ENCODE results near the gene SLC1A4. TPM values are rescaled to one million over a fixed set of nuclear protein-coding genes. Genes with fewer than 3 reads are reported as not detected.

SLC1A4 gene
- total RNA-seq: 10 to 100 TPM; 15.7 to 16.7 TPM

DNA sequence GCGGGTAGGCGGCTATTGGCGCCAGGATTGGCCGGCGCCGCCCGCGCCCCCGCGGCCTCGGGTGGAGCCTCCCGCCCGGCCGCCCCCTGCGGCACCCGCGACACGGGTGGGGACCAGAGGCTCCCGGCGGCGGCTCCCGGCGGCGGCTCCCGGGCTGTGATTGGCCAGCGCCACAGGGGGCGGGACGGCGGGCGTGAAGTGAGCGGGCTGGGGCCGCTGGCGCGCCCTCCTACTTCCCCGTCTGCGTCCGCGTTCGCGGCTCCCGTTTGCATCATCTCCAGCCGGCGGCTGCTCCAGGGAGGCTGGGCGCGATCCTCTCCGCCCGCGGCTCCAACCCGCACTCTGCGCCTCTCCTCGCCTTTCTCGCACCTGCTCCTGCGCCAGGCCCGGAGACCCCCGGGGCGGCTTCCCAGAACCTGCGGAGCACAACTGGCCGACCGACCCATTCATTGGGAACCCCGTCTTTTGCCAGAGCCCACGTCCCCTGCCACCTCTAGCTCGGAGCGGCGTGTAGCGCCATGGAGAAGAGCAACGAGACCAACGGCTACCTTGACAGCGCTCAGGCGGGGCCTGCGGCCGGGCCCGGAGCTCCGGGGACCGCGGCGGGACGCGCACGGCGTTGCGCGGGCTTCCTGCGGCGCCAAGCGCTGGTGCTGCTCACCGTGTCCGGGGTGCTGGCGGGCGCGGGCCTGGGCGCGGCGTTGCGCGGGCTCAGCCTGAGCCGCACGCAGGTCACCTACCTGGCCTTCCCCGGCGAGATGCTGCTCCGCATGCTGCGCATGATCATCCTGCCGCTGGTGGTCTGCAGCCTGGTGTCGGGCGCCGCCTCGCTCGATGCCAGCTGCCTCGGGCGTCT is at the start of gene SLC1A4:
TSS of gene SLC1A4 (plus strand) at position 274 of the 856 bp plus-strand sequence. CDS start at position 519, 245 bp downstream.
- H3K36me3 Mint-ChIP-seq (ENCODE audit: low read depth): peaks cover 17% of the 10 kb centered on the region
- H3K4me3 Mint-ChIP-seq: peak within 1 kb of the TSS; percentile 87
- peak within 1 kb of the TSS; percentile 78 for H3K27ac Mint-ChIP-seq
- DNase-seq: peak; percentile 93
- no peaks in the 10 kb centered on the region for H3K9me3 Mint-ChIP-seq (ENCODE audit: low read depth)
- CTCF ChIA-PET: interaction anchor here (1.0 to 1.2 kb wide), 5 partner anchors 42 to 382 kb away, joined by 3 to 4 read pairs (median 3); no protein-coding TSS in a partner anchor
- intact Hi-C loops (cut with DNase I, micrococcal nuclease): loop anchor here (1.0 to 10.0 kb wide), 18 partner anchors 43 to 1402 kb away; partner anchors contain the start of genes ACTR2 (in 2 of the 2), CEP68 (in 2 of the 2), AFTPH (in 1 of the 2) and MDH1 (in 1 of the 2)
- peaks cover 46% of the 10 kb centered on the region for H3K4me1 Mint-ChIP-seq
- POLR2A ChIA-PET: interaction anchor here (0.6 to 1.4 kb wide), 4 partner anchors 66 to 1149 kb away, joined by 3 to 10 read pairs (median 4); partner anchors contain the start of gene RAB1A
- H3K27me3 Mint-ChIP-seq: peaks cover 4% of the 10 kb centered on the region
- ATAC-seq: peak; percentile 85

DNA sequence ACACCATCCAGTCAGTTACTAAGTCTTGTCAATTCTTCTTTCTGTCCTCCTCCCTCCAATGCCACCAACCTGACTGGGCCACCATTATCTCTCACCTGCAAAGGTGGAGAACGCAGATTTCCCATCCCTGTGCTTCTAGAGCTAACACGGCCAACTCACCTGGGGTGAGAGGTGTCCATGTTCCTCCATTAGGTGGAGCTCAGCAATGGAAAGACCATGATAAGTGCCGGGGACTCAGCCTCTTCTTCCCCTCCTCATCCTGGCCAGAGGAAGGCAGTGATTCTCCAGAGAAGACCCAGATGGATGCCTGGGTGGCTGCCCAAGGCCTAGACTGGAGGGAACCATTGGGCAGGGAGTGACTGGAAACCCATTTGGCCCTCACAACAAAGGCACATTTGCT is 48.1 kb upstream of the SLC1A4 start:
- no peak overlapping the region for H3K4me3 Mint-ChIP-seq
- H3K9me3 Mint-ChIP-seq (ENCODE audit: low read depth): no peaks in the 10 kb centered on the region
- ATAC-seq: no peak
- ChIA-PET CTCF (no interaction called here), POLR2A (no interaction called here)
- no peak for DNase-seq
- intact Hi-C loops (cut with DNase I, micrococcal nuclease): no loop called here
- peaks cover 17% of the 10 kb centered on the region for H3K4me1 Mint-ChIP-seq
- H3K36me3 Mint-ChIP-seq (ENCODE audit: low read depth): no peaks in the 10 kb centered on the region
- no peak overlapping the region for H3K27ac Mint-ChIP-seq
- peaks cover 2% of the 10 kb centered on the region for H3K27me3 Mint-ChIP-seq

DNA sequence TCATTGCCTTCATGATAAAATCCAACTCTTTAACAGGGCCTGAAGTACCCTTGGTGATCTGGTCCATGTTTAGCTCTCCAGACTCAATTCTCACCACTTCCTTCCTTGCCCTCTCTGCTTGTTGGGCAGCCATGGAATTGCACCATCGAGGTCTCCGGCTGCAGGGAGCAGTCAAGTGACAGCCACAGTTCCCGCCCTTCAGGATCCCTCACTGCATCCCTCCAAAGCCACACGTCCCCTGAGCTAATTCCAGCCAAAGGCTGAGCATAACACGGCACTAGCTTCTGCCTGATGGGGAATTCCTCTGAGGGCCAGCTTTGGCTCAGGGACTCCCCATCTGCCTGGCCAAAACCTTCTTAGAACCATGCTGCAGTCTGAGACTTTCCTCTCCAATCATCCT is 47.4 kb upstream of the SLC1A4 start:
- ChIA-PET POLR2A (no interaction called here), CTCF (interaction anchor here (0.5 to 0.8 kb wide), 3 partner anchors 9 to 24 kb away, joined by 3 to 4 read pairs (median 3); no protein-coding TSS in a partner anchor)
- intact Hi-C loops (cut with DNase I, micrococcal nuclease): no loop called here
- no peak for ATAC-seq
- no peak for DNase-seq
- H3K27ac Mint-ChIP-seq: no peak overlapping the region
- H3K27me3 Mint-ChIP-seq: peaks cover 2% of the 10 kb centered on the region
- H3K36me3 Mint-ChIP-seq (ENCODE audit: low read depth): no peaks in the 10 kb centered on the region
- no peaks in the 10 kb centered on the region for H3K9me3 Mint-ChIP-seq (ENCODE audit: low read depth)
- H3K4me1 Mint-ChIP-seq: peaks cover 23% of the 10 kb centered on the region
- H3K4me3 Mint-ChIP-seq: no peak overlapping the region

DNA sequence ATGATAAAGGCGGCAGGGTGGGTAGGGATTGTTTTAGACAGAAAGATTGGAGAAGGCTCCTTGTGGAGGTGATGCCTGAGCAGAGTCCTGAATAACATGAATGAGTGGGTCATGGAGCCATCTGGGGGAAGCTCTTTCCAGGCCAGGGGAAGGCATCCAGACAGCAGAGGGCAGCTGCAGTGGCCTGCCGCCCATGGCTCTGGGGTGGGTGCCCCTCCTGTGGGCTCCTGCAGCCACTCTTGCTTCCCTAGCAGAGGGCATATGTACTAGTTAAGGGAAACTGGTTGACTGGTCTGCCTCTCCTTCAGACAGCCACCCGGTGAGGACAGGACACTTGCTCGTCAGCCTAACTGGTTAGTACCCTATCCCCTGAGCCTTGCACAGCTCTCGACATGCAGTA is 46.5 kb upstream of the SLC1A4 start:
- H3K36me3 Mint-ChIP-seq (ENCODE audit: low read depth): no peaks in the 10 kb centered on the region
- intact Hi-C loops (cut with DNase I, micrococcal nuclease): no loop called here
- no peak overlapping the region for H3K27ac Mint-ChIP-seq
- POLR2A ChIA-PET: no interaction called here
- H3K9me3 Mint-ChIP-seq (ENCODE audit: low read depth): no peaks in the 10 kb centered on the region
- CTCF ChIA-PET: interaction anchor here (0.6 to 0.8 kb wide), 2 partner anchors 25 to 612 kb away, joined by 3 to 4 read pairs; no protein-coding TSS in a partner anchor
- H3K4me1 Mint-ChIP-seq: peaks cover 31% of the 10 kb centered on the region
- H3K4me3 Mint-ChIP-seq: no peak overlapping the region
- ATAC-seq (no peak), DNase-seq (no peak)
- peaks cover 2% of the 10 kb centered on the region for H3K27me3 Mint-ChIP-seq

DNA sequence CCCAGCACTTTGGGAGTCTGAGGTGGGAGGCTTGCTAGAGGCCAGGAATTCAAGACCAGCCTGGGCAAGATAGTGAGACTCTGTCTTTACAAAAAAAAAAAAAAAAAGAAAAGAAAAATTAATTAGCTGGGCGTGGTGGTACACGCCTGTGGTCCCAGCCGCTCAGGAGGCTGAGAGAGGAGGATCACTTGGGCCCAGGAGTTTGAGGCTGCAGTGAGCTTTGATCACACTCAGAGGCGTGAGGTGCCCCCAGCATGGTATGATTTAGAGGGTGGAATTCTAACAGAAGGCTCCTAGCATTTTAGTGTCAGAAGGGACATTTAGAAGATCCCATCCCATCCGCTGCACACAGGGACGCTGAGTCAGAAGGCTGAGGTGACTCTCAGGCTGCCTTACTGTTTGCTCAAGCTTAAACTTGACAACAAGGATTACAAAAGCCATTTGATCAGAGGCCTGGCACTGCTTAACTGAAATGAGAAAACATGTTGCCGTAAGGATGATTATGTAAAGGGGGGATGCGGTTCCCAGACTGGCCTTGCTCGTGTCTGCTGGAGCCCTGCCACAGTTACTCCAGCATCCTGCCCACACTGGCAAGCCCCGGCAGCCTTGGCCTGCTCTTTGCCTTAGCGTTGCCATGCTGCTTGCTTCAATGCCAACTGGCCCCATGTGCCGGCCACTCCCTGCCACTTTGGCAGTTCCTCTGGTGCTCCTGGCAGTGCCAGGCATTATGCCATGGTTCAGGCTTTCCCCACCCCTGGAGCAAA is 45.6 kb upstream of the SLC1A4 start:
- peaks cover 36% of the 10 kb centered on the region for H3K4me1 Mint-ChIP-seq
- H3K27ac Mint-ChIP-seq: no peak overlapping the region
- POLR2A ChIA-PET: no interaction called here

DNA sequence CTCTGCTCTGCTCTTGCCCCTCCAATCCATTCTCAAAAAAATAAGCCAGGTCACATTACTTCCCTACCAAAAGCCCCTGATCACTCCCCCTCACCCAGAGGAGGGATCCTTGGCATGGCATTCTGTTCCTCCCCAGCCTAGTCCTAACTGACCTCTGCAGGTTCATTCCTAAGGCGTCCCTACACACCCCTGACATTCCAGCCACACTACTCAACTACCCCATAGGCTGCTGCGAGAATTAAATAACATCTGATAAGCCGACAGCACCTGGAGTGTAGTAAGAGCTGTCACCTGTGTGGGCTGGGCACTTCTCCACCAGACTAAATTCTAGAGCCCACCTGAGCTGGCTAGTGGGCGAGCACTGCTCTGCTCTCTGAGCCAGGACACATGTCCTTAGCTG is 44.7 kb upstream of the SLC1A4 start:
- peak overlapping the region; percentile 39 for H3K27ac Mint-ChIP-seq
- H3K27me3 Mint-ChIP-seq: peaks cover 2% of the 10 kb centered on the region
- DNase-seq: no peak
- no peaks in the 10 kb centered on the region for H3K9me3 Mint-ChIP-seq (ENCODE audit: low read depth)
- intact Hi-C loops (cut with DNase I, micrococcal nuclease): no loop called here
- ChIA-PET POLR2A (interaction anchor here (0.6 kb wide), 1 partner anchor 282 kb away, joined by 3 read pairs; no protein-coding TSS in a partner anchor), CTCF (no interaction called here)
- no peaks in the 10 kb centered on the region for H3K36me3 Mint-ChIP-seq (ENCODE audit: low read depth)
- ATAC-seq: no peak
- H3K4me1 Mint-ChIP-seq: peaks cover 34% of the 10 kb centered on the region
- no peak overlapping the region for H3K4me3 Mint-ChIP-seq

More for the DNA sequence above, 45.6 kb upstream of the SLC1A4 start:
- DNase-seq: no peak
- ATAC-seq: no peak
- Mint-ChIP-seq H3K27me3 (peaks cover 2% of the 10 kb centered on the region), H3K36me3 (ENCODE audit: low read depth) (no peaks in the 10 kb centered on the region), H3K4me3 (no peak overlapping the region), H3K9me3 (ENCODE audit: low read depth) (no peaks in the 10 kb centered on the region)
- intact Hi-C loops (cut with DNase I, micrococcal nuclease): no loop called here
- CTCF ChIA-PET: interaction anchor here (0.6 kb wide), 1 partner anchor 612 kb away, joined by 3 read pairs; no protein-coding TSS in a partner anchor

DNA sequence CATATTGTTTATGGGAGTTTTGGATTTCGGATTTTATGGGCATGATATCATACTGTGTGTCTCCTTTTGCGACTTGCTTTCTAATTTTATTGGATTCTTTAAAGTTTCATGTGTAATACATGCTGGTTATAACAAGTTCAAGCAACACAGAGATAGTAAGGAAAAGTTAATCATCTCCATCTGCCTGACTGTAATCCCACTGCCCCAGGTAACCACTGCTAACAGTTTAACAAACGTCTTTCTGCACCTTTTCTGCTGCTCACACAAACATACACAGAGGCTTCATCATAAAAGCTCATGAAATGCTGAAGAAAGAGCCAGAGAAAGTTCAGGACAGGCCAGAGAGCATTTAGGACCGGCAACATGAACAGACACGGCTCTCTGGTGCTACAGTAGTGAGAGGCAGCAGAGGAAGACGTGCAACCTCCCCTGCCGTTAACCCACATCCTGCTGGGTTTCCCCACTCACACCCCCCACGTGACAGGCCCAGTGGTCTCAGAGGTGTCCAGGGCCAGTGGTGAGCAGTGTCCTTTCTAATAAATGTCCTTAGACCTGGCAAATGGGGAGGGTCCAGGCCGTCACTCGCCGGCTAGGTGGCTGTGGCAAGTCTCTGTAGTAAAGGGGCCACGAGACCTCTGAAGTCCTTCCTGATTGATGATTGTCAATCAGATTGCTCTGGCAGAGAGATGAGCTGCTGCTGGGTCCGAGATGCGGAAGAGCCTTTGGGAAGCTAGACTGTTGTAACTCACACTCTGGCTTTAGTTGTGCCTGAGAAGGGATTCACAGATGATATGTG is 43.0 kb upstream of the SLC1A4 start:
- Mint-ChIP-seq H3K9me3 (ENCODE audit: low read depth) (no peaks in the 10 kb centered on the region), H3K27ac (peak overlapping the region; percentile 89), H3K36me3 (ENCODE audit: low read depth) (no peaks in the 10 kb centered on the region), H3K27me3 (no peaks in the 10 kb centered on the region), H3K4me1 (peaks cover 30% of the 10 kb centered on the region), H3K4me3 (peak overlapping the region; percentile 50)
- DNase-seq (peak; percentile 78), ATAC-seq (peak; percentile 98)
- intact Hi-C loops (cut with DNase I, micrococcal nuclease): loop anchor here (2.0 kb wide), 2 partner anchors 37 to 43 kb away; partner anchors contain the start of gene SLC1A4 (in 1 of the 2)
- ChIA-PET CTCF (interaction anchor here (0.7 to 2.9 kb wide), 4 partner anchors 9 to 94 kb away, joined by 3 to 15 read pairs (median 4); no protein-coding TSS in a partner anchor), POLR2A (interaction anchor here (0.6 to 1.0 kb wide), 4 partner anchors 28 to 817 kb away, joined by 3 to 5 read pairs (median 4); no protein-coding TSS in a partner anchor)

DNA sequence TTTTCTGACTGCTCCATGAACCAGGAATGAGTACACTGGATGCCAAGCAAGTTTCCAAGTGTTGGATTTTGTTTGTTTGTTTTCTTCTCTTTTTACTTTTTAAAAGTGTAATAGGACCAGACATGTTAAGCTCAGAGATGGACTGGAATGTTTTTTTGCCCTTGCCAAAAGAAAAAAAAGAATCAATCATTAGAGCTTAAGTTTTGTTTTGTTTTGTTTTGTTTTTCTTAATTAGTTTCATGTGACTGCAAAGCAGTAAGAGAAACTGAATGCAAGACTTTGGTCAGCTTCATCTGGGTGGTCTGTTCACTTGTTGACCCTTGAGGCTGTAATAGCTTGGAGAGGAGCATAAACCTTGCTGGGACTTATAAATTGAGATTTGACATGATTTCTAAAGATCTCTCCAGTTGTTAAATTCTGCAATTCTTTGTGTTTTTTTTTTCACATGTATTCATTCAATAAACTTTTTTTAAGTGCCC is 42.4 kb upstream of the SLC1A4 start:
- Mint-ChIP-seq H3K27me3 (no peaks in the 10 kb centered on the region), H3K36me3 (ENCODE audit: low read depth) (no peaks in the 10 kb centered on the region), H3K4me3 (peak overlapping the region; percentile 50), H3K9me3 (ENCODE audit: low read depth) (no peaks in the 10 kb centered on the region), H3K4me1 (peaks cover 30% of the 10 kb centered on the region), H3K27ac (peak overlapping the region; percentile 89)
- intact Hi-C loops (cut with DNase I, micrococcal nuclease): loop anchor here (2.0 kb wide), 2 partner anchors 36 to 42 kb away; partner anchors contain the start of gene SLC1A4 (in 1 of the 2)
- DNase-seq (no peak), ATAC-seq (no peak)
- ChIA-PET POLR2A (interaction anchor here (0.6 to 1.0 kb wide), 5 partner anchors 25 to 818 kb away, joined by 3 to 5 read pairs (median 4); no protein-coding TSS in a partner anchor), CTCF (interaction anchor here (0.7 to 2.9 kb wide), 5 partner anchors 9 to 94 kb away, joined by 3 to 15 read pairs (median 3); no protein-coding TSS in a partner anchor)

DNA sequence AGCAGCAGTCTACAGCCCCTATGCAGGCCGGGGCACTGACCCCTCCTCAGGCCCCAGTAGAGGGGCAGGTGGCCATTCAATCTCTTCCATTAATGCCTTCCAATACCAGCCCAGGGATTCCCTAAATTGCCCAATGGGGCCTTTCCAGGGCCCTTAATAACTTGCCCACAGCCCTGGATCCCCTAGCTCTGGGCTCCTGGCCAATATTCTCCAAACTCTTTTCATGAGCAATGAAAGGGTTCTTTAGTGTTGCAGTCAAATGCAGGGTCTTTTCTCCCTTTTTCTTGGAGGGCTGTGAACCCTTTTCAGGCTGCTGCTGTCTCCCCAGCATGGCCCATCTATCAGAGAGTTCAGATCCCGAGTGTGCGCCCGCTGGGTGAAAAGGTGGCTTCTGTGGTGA is 41.3 kb upstream of the SLC1A4 start:
- no peaks in the 10 kb centered on the region for H3K36me3 Mint-ChIP-seq (ENCODE audit: low read depth)
- peaks cover 30% of the 10 kb centered on the region for H3K4me1 Mint-ChIP-seq
- H3K9me3 Mint-ChIP-seq (ENCODE audit: low read depth): no peaks in the 10 kb centered on the region
- no peak for ATAC-seq
- DNase-seq: no peak
- H3K27ac Mint-ChIP-seq: no peak overlapping the region
- intact Hi-C loops (cut with DNase I, micrococcal nuclease): loop anchor here (2.0 kb wide), 2 partner anchors 35 to 41 kb away; partner anchors contain the start of gene SLC1A4 (in 1 of the 2)
- CTCF ChIA-PET: interaction anchor here (1.2 to 2.9 kb wide), 2 partner anchors 25 to 30 kb away, joined by 3 to 15 read pairs; no protein-coding TSS in a partner anchor
- no peak overlapping the region for H3K4me3 Mint-ChIP-seq
- POLR2A ChIA-PET: no interaction called here
- no peaks in the 10 kb centered on the region for H3K27me3 Mint-ChIP-seq
